ENCODE results near the gene BBIP1.
A peak's percentile ranks its signal among the peaks of the same experiment; 100 is the strongest.

BBIP1 gene

GRCh38 chr10:110918643-110919348, at the start of gene BBIP1:
Gene BBIP1, minus strand, starts transcription at chr10:110919180. Its CDS starts 1,023 bp downstream, at chr10:110918157.
- peak in 1 of 2 experiments; percentile 98 for DNase-seq

GRCh38 chr10:110967645-110968044, 48.7 kb upstream of the BBIP1 start:
- no peak for DNase-seq

GRCh38 chr10:110967009-110967630, 48.1 kb upstream of the BBIP1 start:
- DNase-seq = no peak

- no peak for DNase-seq
Observed at GRCh38 chr10:110966146-110966545, 47.2 kb upstream of the BBIP1 start.

- DNase-seq = no peak
Observed at GRCh38 chr10:110965216-110965615, 46.2 kb upstream of the BBIP1 start.

- DNase-seq = no peak
Observed at GRCh38 chr10:110964681-110965080, 45.7 kb upstream of the BBIP1 start.

- DNase-seq = no peak
Observed at GRCh38 chr10:110963162-110963561, 44.2 kb upstream of the BBIP1 start.

GRCh38 chr10:110962443-110962842, 43.5 kb upstream of the BBIP1 start:
- DNase-seq = no peak

GRCh38 chr10:110960333-110960712, 41.3 kb upstream of the BBIP1 start:
- DNase-seq = no peak

GRCh38 chr10:110959379-110960332, 40.7 kb upstream of the BBIP1 start:
- DNase-seq = no peak

GRCh38 chr10:110957606-110958005, 38.6 kb upstream of the BBIP1 start:
- DNase-seq = no peak

- DNase-seq = no peak
Observed at GRCh38 chr10:110951381-110951780, 32.4 kb upstream of the BBIP1 start.

- no peak for DNase-seq
Observed at GRCh38 chr10:110947061-110947595, 28.1 kb upstream of the BBIP1 start.

GRCh38 chr10:110946496-110946895, 27.5 kb upstream of the BBIP1 start:
- DNase-seq = no peak

- no peak for DNase-seq
Observed at GRCh38 chr10:110944792-110945396, 25.9 kb upstream of the BBIP1 start.

- DNase-seq = no peak
Observed at GRCh38 chr10:110939419-110939818, 20.4 kb upstream of the BBIP1 start.

- no peak for DNase-seq
Observed at GRCh38 chr10:110936757-110937156, 17.8 kb upstream of the BBIP1 start.

GRCh38 chr10:110932505-110933180, 13.7 kb upstream of the BBIP1 start:
- no peak for DNase-seq

GRCh38 chr10:110931769-110932381, 12.9 kb upstream of the BBIP1 start:
- no peak for DNase-seq

- no peak for DNase-seq
Observed at GRCh38 chr10:110927461-110927860, 8.5 kb upstream of the BBIP1 start.

GRCh38 chr10:110923856-110924493, 5.0 kb upstream of the BBIP1 start:
- no peak for DNase-seq
